B cell (primary cell): Measurements from ENCODE around the gene AP1G1. TPM values are rescaled to one million over a fixed set of nuclear protein-coding genes. Genes with fewer than 3 reads are reported as not detected.
"Not testable (repeated sequence)": the region's sequence is repeated elsewhere in the genome, so short reads cannot be mapped to it uniquely, and the experiment has no call there.

Experiments
- ATAC-seq: fragments of 200-7000 bp; cut with Tn5 transposase; one replicate; pipeline ENCODE4 v1.10.0; 2021; ENCODE audit warnings: low read depth, mild to moderate bottlenecking, moderate number of reproducible peaks, moderate library complexity
- CTCF ChIA-PET: fragments of 350-600 bp; sonication (Branson Sonifier 250); formaldehyde crosslinking; loops from one replicate; lab custom pipeline; 2021; ENCODE audit warnings: antibody characterized with exemption, inconsistent platforms; lab: Charles Lee
- POLR2A ChIA-PET: fragments of 350-600 bp; sonication (Branson Sonifier 250); formaldehyde crosslinking; loops from one replicate; lab custom pipeline; 2021; ENCODE audit warnings: antibody characterized with exemption; lab: Charles Lee
- DNase-seq: peaks from one replicate; pipeline ENCODE4 v3.0.0; 2013
- H2AFZ ChIP-seq: 2 replicates; pipeline ENCODE4 v1.6.1; 2012; ENCODE audit warnings: mild to moderate bottlenecking, low read depth, low read length; ENCODE audit not compliant: insufficient read depth, poor library complexity, severe bottlenecking
- H3K27ac ChIP-seq, 2 donors: 1 replicate in 1 of 2; 2 replicates in 1 of 2; pipeline ENCODE4 v1.5.1; 2012 to 2013; ENCODE audit warnings: low read length in 2 of 2, mild to moderate bottlenecking in 2 of 2, moderate library complexity in 1 of 2
- H3K27me3 ChIP-seq, 4 experiments: fragments of 200-600 bp in 1 of 4; sonication (generic) in 1 of 4; replicated peaks in 1 of 4; 1 replicate in 2 of 4; 2 replicates in 2 of 4; pipeline versions ENCODE4 v1.6.1 to v1.7.0; 2013 to 2016; ENCODE audit warnings: low read length in 3 of 4, mild to moderate bottlenecking in 2 of 4, mixed read lengths in 1 of 4, moderate library complexity in 1 of 4; ENCODE audit not compliant: insufficient read depth in 4 of 4, control insufficient read depth in 3 of 4; ENCODE audit errors: control extremely low read depth in 1 of 4
- H3K36me3 ChIP-seq, 2 experiments: replicated peaks in 1 of 2; 1 replicate in 1 of 2; 2 replicates in 1 of 2; pipeline versions ENCODE4 v1.6.1 to v1.7.1; 2013; ENCODE audit warnings: low read length in 1 of 2; ENCODE audit not compliant: insufficient read depth in 2 of 2, control insufficient read depth in 1 of 2; ENCODE audit errors: control extremely low read depth in 1 of 2, extremely low read depth in 1 of 2
- H3K4me1 ChIP-seq, 2 donors: fragments of 200-600 bp in 1 of 2; sonication (generic) in 1 of 2; 1 replicate in 1 of 2; 2 replicates in 1 of 2; pipeline versions ENCODE4 v1.5.1 to v1.6.1; 2013 to 2017; ENCODE audit warnings: low read length in 2 of 2; ENCODE audit not compliant: control insufficient read depth in 2 of 2, insufficient read depth in 2 of 2
- H3K4me2 ChIP-seq: replicated peaks from 2 replicates; pipeline ENCODE3; 2012; ENCODE audit warnings: mild to moderate bottlenecking, low read depth, low read length; ENCODE audit not compliant: poor library complexity, severe bottlenecking
- H3K4me3 ChIP-seq, 5 experiments: fragments of 200-600 bp in 1 of 5; sonication (generic) in 1 of 5; 1 replicate in 3 of 5; 2 replicates in 2 of 5; pipeline versions ENCODE4 v1.5.1 to v1.7.0; 2011 to 2016; ENCODE audit warnings: low read length in 4 of 5, mild to moderate bottlenecking in 4 of 5, low read depth in 2 of 5, control low read depth in 1 of 5, moderate library complexity in 1 of 5; ENCODE audit not compliant: insufficient read depth in 1 of 5; ENCODE audit errors: control extremely low read depth in 1 of 5, extremely low read depth in 1 of 5
- H3K79me2 ChIP-seq: fragments of 200-600 bp; sonication (generic); one replicate; pipeline ENCODE4 v1.6.0; 2016; ENCODE audit warnings: low read length; ENCODE audit not compliant: control insufficient read depth, insufficient read depth
- H3K9ac ChIP-seq: fragments of 200-600 bp; sonication (generic); 2 replicates; pipeline ENCODE4 v1.6.1; 2017; ENCODE audit warnings: mild to moderate bottlenecking, low read length, moderate library complexity
- H3K9me3 ChIP-seq, 3 donors: one replicate each; pipeline versions ENCODE4 v1.6.1 to v1.7.1; 2013; ENCODE audit warnings: low read length in 2 of 3; ENCODE audit not compliant: control insufficient read depth in 2 of 3, insufficient read depth in 1 of 3; ENCODE audit errors: control extremely low read depth in 1 of 3
- H4K20me1 ChIP-seq: 2 replicates; pipeline ENCODE4 v1.6.0; 2012; ENCODE audit warnings: mild to moderate bottlenecking, low read length; ENCODE audit not compliant: insufficient read depth, control insufficient read depth, poor library complexity, severe bottlenecking
- H3K27ac Mint-ChIP-seq: one replicate; pipeline ENCODE4 v1.8.0; 2021; ENCODE audit warnings: mixed read lengths
- H3K27me3 Mint-ChIP-seq: one replicate; pipeline ENCODE4 v1.8.0; 2021; ENCODE audit warnings: mixed read lengths
- H3K4me1 Mint-ChIP-seq: one replicate; pipeline ENCODE4 v1.8.0; 2021; ENCODE audit warnings: mixed read lengths
- H3K4me3 Mint-ChIP-seq: one replicate; pipeline ENCODE4 v1.8.0; 2021; ENCODE audit warnings: mixed read lengths
- H3K9me3 Mint-ChIP-seq: one replicate; pipeline ENCODE4 v1.8.0; 2022; ENCODE audit warnings: mixed read lengths; ENCODE audit not compliant: insufficient read depth
- EZH2 ChIP-seq: IDR thresholded peaks from 2 replicates; pipeline ENCODE4 v1.6.1; 2012; ENCODE audit warnings: borderline replicate concordance, low read depth, mild to moderate bottlenecking, moderate library complexity, low read length; ENCODE audit not compliant: insufficient read depth, poor library complexity, severe bottlenecking
- WGBS: methylation state at CpG from one replicate; pipeline ENCODE4 v1.1.5; 2013; ENCODE audit warnings: missing lambda C conversion rate; ENCODE audit not compliant: insufficient coverage; 5-methylcytosine and 5-hydroxymethylcytosine counted together
- intact Hi-C: fragments of 100-400 bp; cut with micrococcal nuclease; formaldehyde crosslinking; loops from one replicate; pipeline ENCODE4 v1.10.0; 2022
- polyA plus RNA-seq: library from polyadenylated mRNA; depleted of rRNA; stranded (reverse); fragments of >200 nt; gene quantifications from 2 replicates; pipeline ENCODE4 v1.2.3, GENCODE V29; 2012
- total RNA-seq, 2 donors: library from RNA; stranded (reverse); fragments of 120-200 nt in 1 of 2; gene quantifications; 1 replicate in 1 of 2; 2 replicates in 1 of 2; pipeline versions ENCODE4 v1.2.3 to v1.2.4, GENCODE V29; 2013 to 2022
- TF ChIP-seq, protein P1 (sequence below): fragments of 200-600 bp; IDR thresholded peaks from one replicate; pipeline ENCODE4 v1.8.0; 2022; ENCODE audit warnings: antibody characterized with exemption, mild to moderate bottlenecking

Gene AP1G1
- total and polyA plus RNA-seq, 2 donors (not counting 1 experiment from before 2014, with no cell fraction given): 43.8 to 142 TPM

DNA sequence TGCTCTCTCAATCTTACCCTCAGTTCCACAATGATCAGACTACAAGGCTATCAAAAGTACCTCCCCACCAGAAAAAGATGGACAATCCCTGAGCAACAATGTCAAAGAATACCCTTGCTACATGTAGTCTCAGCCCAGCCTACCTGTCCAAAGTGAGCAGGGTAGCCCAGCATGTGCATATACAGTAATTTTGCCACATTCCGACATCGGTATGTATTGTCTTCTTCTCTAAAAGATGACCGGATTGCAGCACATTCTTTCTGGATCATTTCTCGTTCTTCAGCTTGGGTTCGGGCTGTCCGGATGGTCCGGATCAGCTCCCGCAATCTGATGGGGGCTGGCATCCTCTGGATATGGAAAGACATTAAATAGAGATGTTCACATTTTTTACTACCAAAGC is 19.5 kb downstream of the AP1G1 start:
- ATAC-seq (no peak), DNase-seq (no peak)
- TF ChIP-seq, protein P1, sequence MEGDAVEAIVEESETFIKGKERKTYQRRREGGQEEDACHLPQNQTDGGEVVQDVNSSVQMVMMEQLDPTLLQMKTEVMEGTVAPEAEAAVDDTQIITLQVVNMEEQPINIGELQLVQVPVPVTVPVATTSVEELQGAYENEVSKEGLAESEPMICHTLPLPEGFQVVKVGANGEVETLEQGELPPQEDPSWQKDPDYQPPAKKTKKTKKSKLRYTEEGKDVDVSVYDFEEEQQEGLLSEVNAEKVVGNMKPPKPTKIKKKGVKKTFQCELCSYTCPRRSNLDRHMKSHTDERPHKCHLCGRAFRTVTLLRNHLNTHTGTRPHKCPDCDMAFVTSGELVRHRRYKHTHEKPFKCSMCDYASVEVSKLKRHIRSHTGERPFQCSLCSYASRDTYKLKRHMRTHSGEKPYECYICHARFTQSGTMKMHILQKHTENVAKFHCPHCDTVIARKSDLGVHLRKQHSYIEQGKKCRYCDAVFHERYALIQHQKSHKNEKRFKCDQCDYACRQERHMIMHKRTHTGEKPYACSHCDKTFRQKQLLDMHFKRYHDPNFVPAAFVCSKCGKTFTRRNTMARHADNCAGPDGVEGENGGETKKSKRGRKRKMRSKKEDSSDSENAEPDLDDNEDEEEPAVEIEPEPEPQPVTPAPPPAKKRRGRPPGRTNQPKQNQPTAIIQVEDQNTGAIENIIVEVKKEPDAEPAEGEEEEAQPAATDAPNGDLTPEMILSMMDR: no peak
- TF ChIP-seq EZH2: no peak
- H3K4me3 Mint-ChIP-seq: no peak overlapping the region
- ChIA-PET CTCF (interaction anchor here (1.5 to 2.2 kb wide), 2 partner anchors 8 to 13 kb away, joined by 3 to 4 read pairs; no protein-coding TSS in a partner anchor), POLR2A (no interaction called here)
- H3K9me3 Mint-ChIP-seq: no peaks in the 10 kb centered on the region
- WGBS: 96% methylated on average over 3 of the region's 8 CpGs
- no peaks in the 10 kb centered on the region for H3K9me3 ChIP-seq
- no peak overlapping the region for H3K27ac ChIP-seq
- H3K4me1 Mint-ChIP-seq: peaks cover 32% of the 10 kb centered on the region
- peaks cover 99% of the 10 kb centered on the region for H3K79me2 ChIP-seq
- H2AFZ ChIP-seq: no peak overlapping the region
- no peak overlapping the region for H3K4me3 ChIP-seq
- H3K9ac ChIP-seq: no peak overlapping the region
- H3K4me2 ChIP-seq: no peak overlapping the region
- intact Hi-C loops: no loop called here
- peaks cover 4 to 12% of the 10 kb centered on the region in 2 donors for H3K4me1 ChIP-seq
- no peak overlapping the region for H3K27ac Mint-ChIP-seq
- H3K27me3 ChIP-seq: no peaks in the 10 kb centered on the region
- H4K20me1 ChIP-seq: peaks cover 71% of the 10 kb centered on the region
- H3K36me3 ChIP-seq: peaks cover 10 to 32% of the 10 kb centered on the region in 2 experiments
- no peaks in the 10 kb centered on the region for H3K27me3 Mint-ChIP-seq

DNA sequence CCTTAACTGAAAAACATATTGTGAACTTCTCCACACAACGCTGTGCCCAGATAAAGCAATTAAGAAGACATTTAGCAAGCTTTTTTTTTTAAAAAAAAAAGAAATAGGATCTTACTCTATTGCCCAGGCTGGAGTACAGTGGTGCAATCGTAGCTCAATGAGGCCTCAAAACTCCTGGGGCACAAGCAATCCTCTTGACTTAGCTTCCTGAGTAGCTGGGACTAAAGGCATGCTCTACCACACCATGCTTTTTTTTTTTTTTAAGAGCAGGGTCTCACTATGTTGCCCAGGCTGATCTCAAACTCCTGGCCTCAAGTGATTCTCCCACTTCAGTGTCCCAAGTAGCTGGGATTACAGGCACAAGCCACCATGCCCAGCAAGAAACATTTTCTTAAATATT is 20.1 kb downstream of the AP1G1 start:
- WGBS: 86% methylated on average over 1 of the region's 2 CpGs
- Histone ChIP-seq H3K27me3 (no peaks in the 10 kb centered on the region), H3K9ac (no peak overlapping the region), H3K27ac (no peak overlapping the region), H3K79me2 (peaks cover 99% of the 10 kb centered on the region), H3K36me3 (peaks cover 10 to 37% of the 10 kb centered on the region in 2 experiments), H3K4me1 (peaks cover 4 to 12% of the 10 kb centered on the region in 2 donors), H3K4me3 (no peak overlapping the region), H2AFZ (no peak overlapping the region), H3K9me3 (no peaks in the 10 kb centered on the region), H4K20me1 (peaks cover 69% of the 10 kb centered on the region), H3K4me2 (no peak overlapping the region)
- Mint-ChIP-seq H3K27ac (no peak overlapping the region), H3K9me3 (no peaks in the 10 kb centered on the region), H3K27me3 (no peaks in the 10 kb centered on the region), H3K4me1 (peaks cover 30% of the 10 kb centered on the region), H3K4me3 (no peak overlapping the region)
- intact Hi-C loops: no loop called here
- ATAC-seq (no peak), DNase-seq (no peak)
- ChIA-PET CTCF (interaction anchor here (0.7 to 2.2 kb wide), 5 partner anchors 8 to 125 kb away, joined by 3 to 4 read pairs (median 3); no protein-coding TSS in a partner anchor), POLR2A (no interaction called here)
- no peak for TF ChIP-seq EZH2
- TF ChIP-seq, protein P1: no peak

DNA sequence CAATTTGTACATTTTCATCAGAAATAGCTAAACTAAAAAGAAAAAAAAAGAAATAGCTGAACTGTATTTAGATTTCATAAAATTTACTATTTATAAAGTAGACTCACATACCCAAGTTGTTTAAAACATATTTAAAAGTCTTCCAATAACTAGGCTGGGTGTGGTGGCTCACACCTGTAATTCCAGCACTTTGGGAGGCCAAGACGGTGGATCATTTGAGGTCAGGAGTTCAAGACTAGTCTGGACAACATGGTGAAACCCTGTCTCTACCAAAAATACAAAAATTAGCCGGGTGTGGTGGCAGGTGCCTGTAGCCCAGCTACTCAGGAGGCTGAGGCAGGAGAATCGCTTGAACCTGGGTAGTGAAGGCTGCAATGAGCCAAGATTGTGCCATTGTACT is 23.5 kb downstream of the AP1G1 start:
- H3K9ac ChIP-seq, H3K4me3 ChIP-seq, H3K4me3 Mint-ChIP-seq, DNase-seq, H3K9me3 ChIP-seq, H3K4me2 ChIP-seq, intact Hi-C loops, ATAC-seq, H3K27ac Mint-ChIP-seq, POLR2A ChIA-PET, H3K4me1 ChIP-seq, H2AFZ ChIP-seq, H3K27ac ChIP-seq, H3K9me3 Mint-ChIP-seq, H3K27me3 Mint-ChIP-seq, H3K27me3 ChIP-seq: not testable (repeated sequence)
- WGBS: 100% methylated on average over 3 of the region's 3 CpGs
- H3K4me1 Mint-ChIP-seq: peaks cover 18% of the 10 kb centered on the region
- peaks cover 98% of the 10 kb centered on the region for H3K79me2 ChIP-seq
- CTCF ChIA-PET: interaction anchor here (1.3 kb wide), 1 partner anchor 109 kb away, joined by 3 read pairs; no protein-coding TSS in a partner anchor
- peaks cover 69% of the 10 kb centered on the region for H4K20me1 ChIP-seq
- H3K36me3 ChIP-seq: peaks cover 16 to 40% of the 10 kb centered on the region in 2 experiments
